Cerebellar cortex (tissue), 1 donor: ENCODE data around the gene OR10H1.
"Not testable (repeated sequence)": the region's sequence is repeated elsewhere in the genome, so short reads cannot be mapped to it uniquely, and the experiment has no call there.

Source experiments
- DNase-seq: peaks from one replicate; pipeline ENCODE4 v3.0.0-alpha.2; 2015; ENCODE audit warnings: low spot score

The OR10H1 gene

DNA sequence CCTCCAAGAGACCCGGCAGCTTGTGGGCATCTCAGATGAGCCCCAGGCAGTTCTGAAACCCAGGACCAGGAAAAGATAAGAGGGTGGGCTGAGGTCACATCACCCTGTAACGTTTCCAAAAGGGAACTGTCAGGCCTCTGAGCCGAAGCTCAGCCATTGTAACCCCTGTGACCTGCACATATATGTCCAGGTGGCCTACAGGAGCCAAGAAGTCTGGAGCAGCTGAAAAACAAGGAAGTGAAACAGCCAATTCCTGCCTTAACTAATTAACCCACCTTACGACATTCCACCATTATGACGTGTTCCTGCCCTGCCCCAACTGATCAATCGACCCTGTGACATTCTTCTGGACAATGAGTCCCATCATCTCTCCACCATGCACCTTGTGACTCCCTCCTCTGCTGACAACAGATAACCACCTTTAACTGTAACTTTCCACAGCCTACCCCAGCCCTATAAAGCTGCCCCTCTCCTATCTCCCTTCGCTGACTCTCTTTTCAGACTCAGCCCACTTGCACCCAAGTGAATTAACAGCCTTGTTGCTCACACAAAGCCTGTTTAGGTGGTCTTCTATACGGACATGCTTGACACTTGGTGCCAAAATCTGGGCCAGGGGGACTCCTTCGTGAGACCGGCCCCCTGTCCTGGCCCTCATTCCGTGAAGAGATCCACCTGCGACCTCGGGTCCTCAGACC is 13.3 kb upstream of the OR10H1 start:
- peak; percentile 94 for DNase-seq

DNA sequence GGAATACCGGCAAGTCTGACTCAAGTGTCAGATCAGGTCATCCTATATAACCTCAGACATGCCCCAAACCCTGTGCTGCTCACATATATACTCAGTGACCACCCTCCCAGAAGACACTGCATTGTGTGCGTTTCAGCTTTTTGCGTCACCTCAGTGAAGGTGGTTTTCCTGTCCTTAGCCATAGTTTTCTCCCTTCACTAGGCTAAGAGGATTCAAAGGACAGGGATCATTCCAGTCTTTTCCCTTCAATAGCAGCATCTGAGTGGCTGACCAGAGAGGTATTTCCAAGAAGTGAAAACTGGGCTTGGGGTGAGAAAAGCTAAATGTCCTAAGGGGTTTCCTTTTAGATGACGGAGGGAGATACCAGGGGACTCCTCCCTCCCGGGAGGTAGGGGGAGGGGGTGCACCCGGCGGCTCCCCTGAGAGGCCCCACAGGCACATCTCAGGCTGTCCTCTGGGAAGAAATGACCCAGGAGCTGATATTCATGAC is 12.7 kb upstream of the OR10H1 start:
- peak; percentile 80 for DNase-seq

DNA sequence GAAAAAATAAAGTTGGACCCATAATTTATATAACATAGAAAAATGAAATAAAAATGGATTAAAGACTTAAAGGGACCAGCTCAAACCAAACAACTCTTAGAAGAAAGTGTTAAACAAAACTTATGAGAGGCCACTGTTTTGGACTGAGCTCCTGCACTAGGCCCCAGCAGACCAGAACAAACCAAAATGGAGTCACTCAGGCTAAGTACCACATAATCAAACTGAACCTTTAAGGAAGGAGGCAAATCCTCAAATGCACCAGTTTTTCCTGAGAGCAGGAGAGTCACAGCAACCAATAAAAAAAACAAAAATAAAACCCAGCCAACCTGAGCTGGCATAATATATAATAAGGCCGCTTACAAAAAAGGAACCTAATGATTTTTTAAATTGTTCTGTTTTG is 10.3 kb upstream of the OR10H1 start:
- DNase-seq: no peak

DNA sequence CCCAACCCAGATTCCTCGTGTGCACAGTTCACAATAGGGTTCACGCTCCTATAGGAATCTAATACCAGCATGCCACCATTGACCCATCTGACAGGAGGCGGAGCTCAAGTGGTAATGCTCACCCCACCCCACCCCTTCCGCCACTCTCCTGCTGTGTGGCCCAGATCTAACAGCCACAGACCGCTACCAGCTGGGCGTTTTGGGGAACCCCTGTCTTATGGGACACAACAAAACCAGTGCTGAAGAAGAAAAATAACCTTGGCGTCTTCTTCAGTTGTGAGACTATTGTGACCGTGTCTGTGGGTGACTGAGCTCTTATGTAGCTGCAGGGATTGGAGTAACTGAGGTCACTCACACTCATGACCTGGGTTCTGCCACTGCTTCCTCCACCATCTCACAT is 5.2 kb upstream of the OR10H1 start:
- no peak for DNase-seq

DNA sequence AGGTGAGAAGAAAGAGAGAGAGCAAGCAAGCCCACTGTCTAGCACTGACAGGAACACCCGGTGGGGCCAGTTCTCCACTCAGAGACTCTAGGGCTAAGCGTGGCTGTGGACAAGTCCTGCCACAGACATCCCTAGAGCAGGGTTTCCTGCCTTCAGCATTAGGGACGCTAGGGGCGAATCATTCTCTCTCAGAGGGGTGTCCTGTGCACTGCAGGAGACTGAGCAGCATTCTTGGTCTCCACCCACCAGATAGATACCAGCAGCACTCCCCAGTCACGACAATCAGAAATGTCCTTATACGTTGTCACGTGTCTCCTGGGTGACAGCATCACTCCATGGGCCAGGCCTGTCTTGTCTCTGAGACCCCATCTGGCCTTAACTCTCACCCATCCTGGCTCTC is 1.5 kb downstream of the OR10H1 start:
- DNase-seq: no peak

DNA sequence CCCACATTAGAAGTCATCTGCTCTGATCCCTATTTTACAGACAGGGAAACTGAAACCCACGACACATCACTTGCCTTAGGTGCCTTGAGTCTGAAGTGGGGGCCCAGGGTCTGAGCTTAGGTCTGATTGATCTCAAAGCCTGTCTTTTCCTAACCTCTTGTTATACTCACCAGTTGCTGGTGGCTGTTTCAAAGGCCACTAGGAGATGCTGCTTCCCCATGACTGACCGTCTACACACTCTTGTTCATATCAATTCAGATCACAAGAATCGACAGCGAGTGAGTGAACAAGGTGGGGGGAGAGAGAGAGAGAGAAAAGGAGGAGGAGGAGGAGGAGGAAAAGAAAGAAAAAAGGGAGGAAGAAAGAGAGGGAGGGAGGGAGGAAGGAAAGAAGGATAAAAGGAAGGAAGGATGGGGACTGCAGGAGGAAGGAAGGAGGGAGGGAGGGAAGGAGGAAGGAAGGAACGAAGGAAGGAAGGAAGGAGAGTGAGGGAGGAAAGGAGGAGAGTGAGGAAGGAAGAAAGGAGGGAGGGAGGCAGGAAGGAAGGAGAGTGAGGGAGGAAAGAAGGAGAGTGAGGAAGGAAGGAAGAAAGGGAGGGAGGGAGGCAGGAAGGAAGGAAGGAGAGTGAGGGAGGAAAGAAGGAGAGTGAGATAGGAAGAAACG is 3.3 kb downstream of the OR10H1 start:
- no peak for DNase-seq

DNA sequence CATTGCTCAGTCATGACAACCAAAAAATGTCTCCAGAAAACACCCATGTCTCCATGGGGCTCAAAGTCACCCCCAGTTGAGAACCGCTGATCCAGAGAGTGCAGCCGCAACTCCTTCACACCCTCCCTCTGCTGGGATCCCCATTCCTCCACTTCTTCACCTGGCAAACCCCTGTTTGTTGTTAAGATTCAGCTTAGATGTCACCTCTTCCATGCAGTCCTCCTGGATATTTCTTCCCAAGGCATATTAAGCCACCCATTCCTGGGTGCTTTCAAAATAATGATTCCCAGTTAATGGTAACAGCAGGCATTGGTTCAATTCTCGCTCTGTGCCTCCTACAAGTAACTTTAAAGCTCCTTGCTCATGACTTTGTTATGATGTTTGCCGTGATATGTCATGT is 4.0 kb downstream of the OR10H1 start:
- DNase-seq: no peak

DNA sequence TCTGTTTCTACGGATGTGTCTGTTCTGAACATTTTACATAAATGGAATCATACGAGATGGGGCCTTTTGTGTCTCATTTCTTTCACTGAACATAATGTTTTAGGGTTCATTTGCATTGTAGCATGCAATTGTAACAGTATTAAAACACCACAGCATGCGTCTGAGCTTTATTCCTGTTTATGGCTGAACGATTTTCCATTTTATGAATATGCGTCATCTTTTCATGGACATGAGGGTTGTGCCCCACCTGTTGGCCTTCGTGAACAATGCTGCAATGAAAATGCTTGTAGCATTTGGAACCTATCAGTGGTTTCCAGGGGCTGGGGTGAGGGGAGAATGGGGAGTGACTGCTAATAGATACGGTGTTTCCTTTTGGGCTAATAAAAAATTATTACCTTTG is 5.1 kb downstream of the OR10H1 start:
- peak; percentile 33 for DNase-seq

DNA sequence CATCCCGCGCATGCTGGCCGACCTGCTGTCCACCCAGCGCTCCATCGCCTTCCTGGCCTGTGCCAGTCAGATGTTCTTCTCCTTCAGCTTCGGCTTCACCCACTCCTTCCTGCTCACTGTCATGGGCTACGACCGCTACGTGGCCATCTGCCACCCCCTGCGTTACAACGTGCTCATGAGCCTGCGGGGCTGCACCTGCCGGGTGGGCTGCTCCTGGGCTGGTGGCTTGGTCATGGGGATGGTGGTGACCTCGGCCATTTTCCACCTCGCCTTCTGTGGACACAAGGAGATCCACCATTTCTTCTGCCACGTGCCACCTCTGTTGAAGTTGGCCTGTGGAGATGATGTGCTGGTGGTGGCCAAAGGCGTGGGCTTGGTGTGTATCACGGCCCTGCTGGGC is 21.2 kb downstream of the OR10H1 start:
- DNase-seq: not testable (repeated sequence)

DNA sequence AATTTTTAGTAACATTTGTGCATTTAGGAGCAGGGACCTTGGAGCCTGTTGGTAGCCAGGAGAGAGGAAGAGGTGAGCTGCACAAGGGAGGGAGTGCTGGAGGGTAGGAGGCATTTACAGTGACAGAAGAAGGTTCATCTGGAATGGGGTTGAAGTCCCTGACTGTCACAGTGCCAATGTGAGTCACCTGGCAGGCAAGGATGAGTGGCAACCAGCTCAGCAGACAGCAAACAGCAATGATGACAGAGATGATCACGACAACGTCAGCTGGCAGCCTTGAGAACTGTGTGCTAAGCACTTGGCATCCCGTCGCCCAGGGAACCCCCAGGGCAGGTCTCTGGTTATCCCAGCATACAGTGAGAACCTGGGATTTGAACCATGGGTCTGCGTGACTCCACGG is 25.4 kb downstream of the OR10H1 start:
- DNase-seq: no peak

DNA sequence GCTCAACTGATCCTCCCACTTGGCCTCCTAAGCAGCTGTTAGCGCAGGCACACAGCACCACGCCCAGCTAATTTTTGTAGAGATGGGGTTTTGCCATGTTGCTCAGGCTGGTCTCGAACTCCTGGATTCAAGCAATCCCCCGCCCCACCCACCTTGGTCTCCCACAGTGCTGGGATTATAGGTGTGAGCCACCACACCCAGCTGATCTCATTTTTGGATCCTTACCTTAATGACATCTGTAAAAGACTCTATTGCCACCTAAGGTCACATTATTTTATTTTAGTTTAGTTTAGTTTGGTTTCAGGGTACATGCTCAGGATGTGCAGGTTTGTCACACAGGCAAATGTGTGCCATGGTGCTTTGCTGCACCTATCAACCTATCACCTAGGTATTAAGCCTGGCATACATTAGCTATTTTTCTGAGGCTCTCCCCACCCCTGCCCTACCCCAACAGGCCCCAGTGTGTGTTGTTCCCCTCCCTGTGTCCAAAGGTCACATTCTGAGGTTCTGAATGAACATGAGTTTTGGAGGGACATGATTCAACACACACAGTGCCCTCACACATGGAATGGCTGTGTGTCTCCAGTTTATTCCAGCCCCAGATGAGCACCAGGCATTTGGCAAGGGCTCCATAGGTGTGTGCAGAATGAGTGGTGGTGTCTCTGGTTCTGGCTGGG is 26.7 kb downstream of the OR10H1 start:
- DNase-seq: no peak

DNA sequence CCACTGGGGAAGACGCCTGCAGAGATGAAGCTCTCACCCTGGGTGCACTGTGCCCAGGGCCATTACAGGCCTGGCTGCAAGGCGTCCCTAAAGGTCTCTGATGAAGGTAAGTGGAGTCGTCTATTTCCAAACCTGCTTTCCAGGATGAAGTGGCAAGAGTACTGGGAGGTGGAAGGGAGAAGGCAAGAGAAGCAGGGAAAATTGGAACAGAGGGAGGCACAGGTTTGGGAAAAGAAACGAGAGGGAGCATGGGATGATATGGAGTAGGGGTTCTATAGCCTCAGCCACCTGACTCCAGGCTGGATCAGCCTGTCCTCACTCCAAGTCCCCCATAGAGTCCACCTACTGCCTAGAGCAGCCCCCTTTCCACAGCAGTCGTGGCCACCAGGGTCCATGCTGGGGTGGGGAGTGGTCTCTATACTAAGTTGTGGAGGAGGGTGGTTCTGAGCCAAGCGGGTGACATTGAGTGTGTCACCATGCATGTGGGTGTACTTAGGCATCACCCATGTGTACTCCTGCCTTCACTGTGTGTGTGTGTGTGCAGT is 27.8 kb downstream of the OR10H1 start, which contains the start of gene OR10H5:
OR10H5 (plus strand) TSS at position 51 of the 545 bp plus-strand sequence. CDS start 6,388 bp downstream, outside the sequence.
- no peak for DNase-seq

DNA sequence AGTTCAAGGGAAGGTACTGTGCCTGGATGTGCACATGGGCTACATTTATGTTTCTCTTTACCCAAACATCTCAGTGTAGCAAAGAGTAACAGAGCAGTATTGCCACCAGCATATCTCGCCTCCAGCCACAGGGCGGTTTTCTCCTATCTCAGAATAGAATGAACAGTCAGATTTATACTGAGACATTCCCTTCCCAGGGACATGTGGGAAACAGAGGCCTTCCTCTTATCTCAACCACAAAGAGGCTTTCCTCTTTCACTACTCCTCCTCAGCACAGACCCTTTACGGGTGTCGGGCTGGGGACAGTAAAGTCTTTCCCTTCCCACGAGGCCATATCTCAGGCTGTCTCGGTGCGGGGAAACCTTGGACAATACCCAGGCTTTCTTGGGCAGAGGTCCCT is 32.6 kb downstream of the OR10H1 start:
- not testable (repeated sequence) for DNase-seq

DNA sequence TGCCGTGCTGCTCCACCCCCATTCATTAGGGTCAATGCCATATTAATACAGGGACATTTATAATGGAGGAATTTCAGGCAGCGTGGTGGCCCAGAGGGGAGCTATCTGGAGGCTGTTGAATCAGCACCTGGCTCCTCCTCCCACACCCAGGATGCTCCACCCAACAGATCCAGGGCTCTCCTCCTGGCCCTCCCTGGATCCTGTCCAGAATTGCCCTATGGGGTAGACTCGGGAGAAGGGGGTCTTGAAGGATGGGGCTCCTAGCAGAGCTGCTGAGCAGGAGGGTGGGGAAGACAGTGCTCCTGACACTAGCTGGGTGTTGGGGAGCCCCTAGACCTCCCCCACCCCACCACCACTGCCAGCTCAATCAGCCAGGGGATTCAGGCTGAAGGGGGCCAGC is 33.3 kb downstream of the OR10H1 start:
- no peak for DNase-seq

DNA sequence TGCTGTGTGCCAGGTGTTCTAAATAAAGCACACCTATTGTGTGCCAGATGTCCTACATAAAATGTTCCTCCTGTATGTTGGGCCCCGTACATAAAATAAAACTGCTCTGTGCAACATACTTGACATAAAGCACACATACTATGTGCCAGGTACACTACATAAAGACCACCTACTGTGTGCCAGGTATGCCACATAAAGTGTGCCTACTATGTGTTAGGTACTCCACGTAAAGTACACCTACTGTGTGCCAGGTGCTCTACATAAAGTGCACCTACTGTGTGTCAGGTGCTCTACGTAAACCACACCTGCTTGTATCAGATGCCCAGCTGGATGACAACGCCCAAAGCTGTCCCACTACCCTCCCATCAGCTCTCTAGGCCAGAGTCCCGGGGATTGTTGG is 33.8 kb downstream of the OR10H1 start:
- no peak for DNase-seq

DNA sequence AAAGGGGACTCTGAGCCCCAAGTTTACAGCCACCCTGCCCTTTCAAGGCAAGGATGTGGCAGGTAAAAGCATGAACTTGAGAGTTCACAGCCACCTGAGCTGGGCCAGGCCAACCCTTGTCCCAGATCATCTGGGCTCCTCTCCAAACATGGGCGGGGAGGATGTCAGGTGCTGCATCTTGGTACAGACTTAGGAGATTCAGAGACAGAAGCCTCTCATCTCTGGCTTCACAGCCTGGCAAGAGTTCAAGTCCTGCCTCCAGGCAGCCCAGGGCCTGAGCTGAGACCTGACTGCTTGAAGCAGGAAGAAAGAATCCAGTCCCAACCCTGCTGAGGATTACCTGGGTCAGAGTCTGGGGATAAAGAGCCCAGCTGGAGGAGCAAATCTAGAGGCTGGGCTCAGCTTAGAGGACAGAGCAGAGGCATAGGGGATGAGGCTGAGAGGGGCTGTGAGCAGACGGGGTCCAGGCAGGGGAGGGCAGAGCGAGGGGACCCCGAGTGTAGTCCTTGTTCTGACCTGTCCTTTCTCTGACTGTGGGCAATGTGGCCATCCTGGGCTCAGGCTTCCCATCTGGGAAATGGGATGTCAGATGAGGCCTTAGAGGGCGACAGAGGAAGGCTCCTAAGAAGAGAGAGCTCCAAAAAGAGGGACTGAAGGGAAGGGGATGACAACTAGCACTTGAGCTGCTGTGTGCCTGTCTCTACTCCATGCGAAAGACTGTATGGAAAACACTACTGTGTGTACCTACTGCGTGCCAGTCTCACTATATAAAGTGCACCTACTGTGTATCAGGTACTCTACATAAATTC is 34.6 kb downstream of the OR10H1 start:
- DNase-seq: peak; percentile 54

DNA sequence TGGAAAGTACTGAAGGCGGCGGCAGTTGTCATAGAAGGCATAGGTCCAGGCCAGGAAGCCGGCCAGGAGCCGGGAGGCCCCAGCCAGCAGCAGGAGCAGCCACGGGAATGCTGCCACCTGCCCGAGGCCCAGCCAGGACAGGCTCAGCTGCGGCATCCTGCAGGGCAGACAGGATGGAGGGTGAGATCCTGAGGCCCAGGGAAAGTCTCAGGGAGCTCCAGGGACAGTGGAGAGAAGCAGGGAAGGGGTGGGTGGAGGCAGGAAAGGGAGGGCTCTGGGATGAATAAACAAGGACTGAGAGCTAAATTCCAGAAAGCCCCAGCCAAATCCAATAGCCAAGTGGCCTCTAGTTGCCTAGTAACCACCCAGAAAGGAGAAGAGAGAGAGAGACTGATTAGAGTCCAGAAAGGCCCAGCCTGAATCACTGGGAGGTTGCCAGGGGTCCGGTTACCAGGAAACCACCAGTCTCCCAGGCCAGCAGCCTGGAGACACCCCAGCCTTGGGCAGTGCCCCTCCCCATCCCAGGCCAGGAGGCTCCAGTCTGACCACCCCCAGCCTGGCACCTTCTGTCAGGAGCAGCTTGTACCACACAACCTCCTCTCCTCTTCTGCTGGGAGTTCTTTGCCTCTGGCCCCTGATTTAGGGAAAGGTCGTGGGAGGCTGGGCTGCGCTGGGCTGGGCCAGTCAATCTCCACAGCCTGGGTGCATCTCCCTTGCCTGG is 35.5 kb downstream of the OR10H1 start:
- peak; percentile 96 for DNase-seq

DNA sequence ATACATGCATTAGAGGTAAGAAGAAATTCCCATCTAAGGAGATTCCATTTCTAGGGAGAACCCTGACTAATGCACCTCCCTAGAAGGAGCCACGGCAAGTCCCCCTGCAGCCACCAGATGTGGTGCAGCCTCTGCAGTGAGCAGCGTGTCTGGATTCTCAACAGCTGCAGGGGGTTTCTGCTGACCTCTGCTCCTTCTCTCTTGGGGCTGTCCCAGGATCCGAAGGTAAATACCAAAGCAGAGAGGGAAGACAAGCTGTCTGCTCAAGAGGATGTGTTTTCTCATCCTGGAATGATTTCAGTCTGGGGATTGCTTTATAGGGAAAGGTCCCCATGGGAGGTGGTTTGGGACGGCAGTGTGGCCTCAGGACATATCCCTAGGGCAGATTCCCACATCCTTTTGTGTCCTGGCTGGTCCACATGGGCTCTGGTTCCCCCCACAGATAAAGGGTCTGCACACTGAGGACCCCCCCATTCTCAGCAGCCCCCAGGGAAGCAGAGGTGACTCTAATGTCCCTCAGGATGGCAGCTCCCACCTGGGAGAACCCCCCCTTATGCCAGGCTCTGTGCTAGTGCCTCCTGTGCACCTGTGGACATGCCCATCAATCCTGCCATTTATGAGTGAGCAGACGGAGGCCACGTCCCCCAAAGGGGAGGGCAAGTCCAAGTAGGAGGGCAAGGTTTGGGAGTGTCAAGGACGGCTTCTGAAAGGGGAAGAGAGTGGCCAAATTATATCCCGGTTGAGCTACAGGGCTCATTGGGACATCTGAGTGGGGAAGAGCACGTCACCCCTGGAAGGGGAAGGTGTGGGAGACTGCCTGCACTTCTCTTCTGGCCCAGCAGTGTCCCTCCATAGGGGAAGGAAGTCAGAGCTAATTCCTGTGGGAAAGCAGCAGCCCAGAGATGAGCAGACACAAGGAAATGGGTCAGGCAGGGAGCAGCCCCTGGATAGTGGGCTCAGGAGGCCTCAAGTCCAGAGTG is 38.2 kb downstream of the OR10H1 start:
- DNase-seq: no peak

DNA sequence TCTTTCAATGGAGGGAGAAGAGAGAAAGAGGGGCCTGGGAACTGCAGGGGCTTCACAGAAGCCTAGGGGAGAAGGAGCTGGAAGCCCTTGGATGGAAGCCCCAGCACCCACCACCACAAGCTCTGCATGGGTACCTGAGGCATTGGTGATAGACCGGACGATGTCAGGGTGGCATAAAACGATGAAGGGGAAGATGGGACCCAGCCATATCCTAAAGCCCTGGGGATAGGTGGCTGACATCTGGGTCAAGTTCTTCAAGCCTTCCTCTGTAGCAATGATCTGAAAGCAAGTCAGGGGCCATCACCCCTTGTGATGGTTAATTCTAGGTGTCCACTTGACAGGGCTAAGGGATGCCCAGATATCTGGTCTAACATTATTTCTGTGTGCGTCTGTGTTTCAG is 39.2 kb downstream of the OR10H1 start:
- no peak for DNase-seq

DNA sequence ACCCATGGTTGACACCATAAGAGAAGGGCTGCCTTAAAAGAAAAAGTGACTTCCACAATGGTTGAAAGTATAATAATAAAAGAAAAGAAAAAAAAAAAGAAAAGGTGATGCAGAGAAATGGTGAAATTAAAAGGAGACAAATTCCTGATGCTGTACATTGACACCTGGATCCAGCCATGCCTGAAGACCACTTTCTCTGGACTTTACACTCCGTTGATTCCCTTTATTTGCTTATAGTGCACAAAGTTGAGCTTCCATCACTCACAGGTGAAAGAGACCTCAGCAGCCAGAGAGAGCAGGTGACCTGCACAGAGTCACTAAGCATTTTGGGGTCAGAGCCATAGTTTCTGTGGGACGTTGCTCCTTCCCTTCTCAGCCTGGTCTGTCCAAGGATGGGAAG is 40.2 kb downstream of the OR10H1 start:
- no peak for DNase-seq
